Measurements from ENCODE around the gene MRE11. TPM values are rescaled to one million over a fixed set of nuclear protein-coding genes. Genes with fewer than 3 reads are reported as not detected.

Gene MRE11
- total RNA-seq, 1 experiment from 2014 or later: 40.7 TPM

GRCh38 chr11:94424662-94425061 lies 69.0 kb downstream of the MRE11 start:
- Histone ChIP-seq H3K27me3 (ENCODE audit: insufficient read depth, low read length) (no peaks in the 10 kb centered on the region), H3K9ac (ENCODE audit: extremely low read depth, insufficient read length, low read length) (no peak overlapping the region), H2BK15ac (ENCODE audit: low read depth, low read length) (no peak overlapping the region), H3K79me2 (ENCODE audit: insufficient read depth, low read length) (no peaks in the 10 kb centered on the region), H4K20me1 (ENCODE audit: control insufficient read depth, insufficient read depth, insufficient read length) (no peaks in the 10 kb centered on the region), H3K18ac (ENCODE audit: insufficient read length, low read depth, low read length) (no peak overlapping the region), H4K91ac (ENCODE audit: insufficient read length, low read depth, low read length) (no peak overlapping the region), H2BK5ac (ENCODE audit: insufficient read length, low read length) (no peak overlapping the region), H2BK20ac (ENCODE audit: low read depth, low read length, poor library complexity, severe bottlenecking) (no peak overlapping the region), H3K14ac (ENCODE audit: insufficient read depth, low read length) (no peak overlapping the region), H3K56ac (ENCODE audit: insufficient read length, low read depth, low read length) (no peak overlapping the region), H3K79me1 (ENCODE audit: insufficient read depth, low read depth, low read length, poor library complexity, severe bottlenecking) (no peaks in the 10 kb centered on the region), H3T11ph (ENCODE audit: low read length) (no peak overlapping the region), H3K23me2 (ENCODE audit: insufficient read length, low read depth, low read length, poor library complexity, severe bottlenecking) (no peaks in the 10 kb centered on the region), H4K8ac (replicated peaks; ENCODE audit: insufficient read length, low read depth, low read length) (no peak overlapping the region), H3K4me2 (ENCODE audit: insufficient read depth, insufficient read length, low read length) (no peak overlapping the region), H2AK5ac (ENCODE audit: insufficient read length, low read length) (no peak overlapping the region), H3K23ac (ENCODE audit: insufficient read length, low read depth, low read length) (no peak overlapping the region), H2BK12ac (ENCODE audit: insufficient read length, low read depth, low read length) (no peak overlapping the region), H3K27ac (ENCODE audit: insufficient read length, low read depth, low read length) (no peak overlapping the region), H2AFZ (ENCODE audit: low read length) (no peak overlapping the region), H4K5ac (ENCODE audit: insufficient read length, low read depth, low read length) (no peak overlapping the region), H3K4ac (ENCODE audit: low read depth, low read length) (no peak overlapping the region), H3K4me1 (ENCODE audit: insufficient read depth, low read length) (no peaks in the 10 kb centered on the region), H3K9me3 (ENCODE audit: control insufficient read depth, low read depth, low read length) (no peaks in the 10 kb centered on the region), H2BK120ac (ENCODE audit: low read depth, low read length, poor library complexity, severe bottlenecking) (no peak overlapping the region)
- no peak for TF ChIP-seq CTCF (conservative IDR thresholded peaks at IDR 0.05)
- Mint-ChIP-seq H3K9me3 (peaks cover 2 to 3% of the 10 kb centered on the region in 2 experiments; a peak in 2 of 5 replicates), H3K4me3 (no peak overlapping the region), H3K4me1 (peaks cover 6 to 12% of the 10 kb centered on the region in 2 experiments), H3K27ac (no peak overlapping the region; a peak in 1 of 7 replicates), H3K27me3 (ENCODE audit: low read depth) (no peaks in the 10 kb centered on the region; the same call in 1 of the 2 replicates), H3K36me3 (ENCODE audit: insufficient read depth in 1 of 3, low read depth in 3 of 3) (peaks cover 14 to 47% (median 33%) of the 10 kb centered on the region in 3 experiments)
- no peak for DNase-seq
- no CpG with 5 or more reads among the region's 2 CpGs for WGBS (ENCODE audit: extremely low coverage, insufficient read length, low lambda C conversion rate)

Data from H9 (cell line).